ENCODE measurements around the gene AMMECR1. TPM values are rescaled to one million over a fixed set of nuclear protein-coding genes. Genes with fewer than 3 reads are reported as not detected.

AMMECR1 gene
- total and polyA plus RNA-seq, 2 of the 13 experiments (the other 11 are each of a cell fraction or from before 2014, with no cell fraction given), result 3.1 to 7.5 TPM

GRCh38 chrX:110316351-110317060 is 1.4 kb downstream of the AMMECR1 start:
- H3K4me3 ChIP-seq (replicated peaks in 1 of 3; ENCODE audit: insufficient read depth in 1 of 3, low read depth in 2 of 3, low read length in 3 of 3), result peak overlapping the region; percentile 72 to 81 (median 73)
- no peaks in the 10 kb centered on the region for H3K27me3 ChIP-seq (ENCODE audit: control insufficient read depth in 1 of 2, insufficient read depth in 2 of 2, low read length in 2 of 2)
- in situ Hi-C loops (cut with HindIII; ENCODE audit: extremely low pct_ligation_motif_present, low pct_unique_long_range_greater_than_20kb), result no loop called here
- H3K9ac ChIP-seq (ENCODE audit: insufficient read depth, low read depth, low read length), result peak overlapping the region; percentile 83
- H3K27ac ChIP-seq (ENCODE audit: extremely low read length, insufficient read depth, low read length), result no peak overlapping the region
- 2% methylated on average over 12 of the region's 12 CpGs for WGBS (ENCODE audit: low lambda C conversion rate)
- peak overlapping the region; percentile 67 for H3K4me2 ChIP-seq (ENCODE audit: low read depth, low read length)
- ATAC-seq (0 out of 3 replicates have a peak, but pooled peaks have one; percentile 18), FAIRE-seq (no peak), DNase-seq (ENCODE audit: low spot score) (no peak)
- no peaks in the 10 kb centered on the region for H3K9me3 ChIP-seq (ENCODE audit: low read length)
- ChIA-PET CTCF (ENCODE audit: low intra/inter-chr PET ratio, low total read pairs) (no interaction called here), POLR2A (interaction anchor here (1.0 kb wide), 1 partner anchor 23 kb away, joined by 3 read pairs; no protein-coding TSS in a partner anchor)
- peaks cover 18% of the 10 kb centered on the region for H3K79me2 ChIP-seq (ENCODE audit: insufficient read depth, low read length)
- H2AFZ ChIP-seq (ENCODE audit: low read length), result no peak overlapping the region
- no peaks in the 10 kb centered on the region for H3K36me3 ChIP-seq (replicated peaks in 1 of 2; ENCODE audit: control insufficient read depth in 1 of 2, insufficient read depth in 2 of 2, low read length in 2 of 2)
- intact Hi-C loops (cut with micrococcal nuclease; ENCODE audit: unreplicated experiment), result no loop called here
- peaks cover 27% of the 10 kb centered on the region for H3K4me1 ChIP-seq (ENCODE audit: insufficient read depth, low read length)
- H4K20me1 ChIP-seq (ENCODE audit: insufficient read depth, low read length), result no peaks in the 10 kb centered on the region
- TSS peak; percentile 53 for BruUV-seq (replicated peaks)
- TF ChIP-seq ZNF3 (CRISPR knock-in tag; IDR thresholded peaks at IDR 0.05) (no peak), KAT8 (CRISPR knock-in tag; IDR thresholded peaks at IDR 0.05) (no peak), ZNF280B (CRISPR knock-in tag; IDR thresholded peaks at IDR 0.05; ENCODE audit: borderline replicate concordance) (no peak), NR0B2 (CRISPR knock-in tag; IDR thresholded peaks at IDR 0.05) (no peak), ZNF280D (CRISPR knock-in tag; IDR thresholded peaks at IDR 0.05) (no peak), ZFP37 (CRISPR knock-in tag; IDR thresholded peaks at IDR 0.05; ENCODE audit: borderline replicate concordance) (no peak), ATF4 (CRISPR knock-in tag; IDR thresholded peaks at IDR 0.05) (no peak), CERS6 (CRISPR knock-in tag; IDR thresholded peaks at IDR 0.05) (no peak), ZNF704 (CRISPR knock-in tag; IDR thresholded peaks at IDR 0.05; ENCODE audit: borderline replicate concordance) (no peak), ZNF180 (CRISPR knock-in tag; IDR thresholded peaks at IDR 0.05; ENCODE audit: borderline replicate concordance, low read depth) (no peak), KLF9 (CRISPR knock-in tag; IDR thresholded peaks at IDR 0.05; ENCODE audit: low read depth) (no peak), TCF12 (IDR thresholded peaks at IDR 0.05) (no peak), TCF12 (CRISPR knock-in tag; IDR thresholded peaks at IDR 0.05) (no peak)

All from HepG2 (cell line).